ENCODE data around the gene OR10H2.

DNA sequence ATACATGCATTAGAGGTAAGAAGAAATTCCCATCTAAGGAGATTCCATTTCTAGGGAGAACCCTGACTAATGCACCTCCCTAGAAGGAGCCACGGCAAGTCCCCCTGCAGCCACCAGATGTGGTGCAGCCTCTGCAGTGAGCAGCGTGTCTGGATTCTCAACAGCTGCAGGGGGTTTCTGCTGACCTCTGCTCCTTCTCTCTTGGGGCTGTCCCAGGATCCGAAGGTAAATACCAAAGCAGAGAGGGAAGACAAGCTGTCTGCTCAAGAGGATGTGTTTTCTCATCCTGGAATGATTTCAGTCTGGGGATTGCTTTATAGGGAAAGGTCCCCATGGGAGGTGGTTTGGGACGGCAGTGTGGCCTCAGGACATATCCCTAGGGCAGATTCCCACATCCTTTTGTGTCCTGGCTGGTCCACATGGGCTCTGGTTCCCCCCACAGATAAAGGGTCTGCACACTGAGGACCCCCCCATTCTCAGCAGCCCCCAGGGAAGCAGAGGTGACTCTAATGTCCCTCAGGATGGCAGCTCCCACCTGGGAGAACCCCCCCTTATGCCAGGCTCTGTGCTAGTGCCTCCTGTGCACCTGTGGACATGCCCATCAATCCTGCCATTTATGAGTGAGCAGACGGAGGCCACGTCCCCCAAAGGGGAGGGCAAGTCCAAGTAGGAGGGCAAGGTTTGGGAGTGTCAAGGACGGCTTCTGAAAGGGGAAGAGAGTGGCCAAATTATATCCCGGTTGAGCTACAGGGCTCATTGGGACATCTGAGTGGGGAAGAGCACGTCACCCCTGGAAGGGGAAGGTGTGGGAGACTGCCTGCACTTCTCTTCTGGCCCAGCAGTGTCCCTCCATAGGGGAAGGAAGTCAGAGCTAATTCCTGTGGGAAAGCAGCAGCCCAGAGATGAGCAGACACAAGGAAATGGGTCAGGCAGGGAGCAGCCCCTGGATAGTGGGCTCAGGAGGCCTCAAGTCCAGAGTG, 49.5 kb downstream of the OR10H2 start:
- TF ChIP-seq CTCF (IDR thresholded peaks at IDR 0.05) (no peak), POLR2A (IDR thresholded peaks at IDR 0.05) (no peak)
